ENCODE measurements around the gene PTGFR. TPM values are rescaled to one million over a fixed set of nuclear protein-coding genes. Genes with fewer than 3 reads are reported as not detected.
A peak's percentile ranks its signal among the peaks of the same experiment; 100 is the strongest.

Gene PTGFR, protein sequence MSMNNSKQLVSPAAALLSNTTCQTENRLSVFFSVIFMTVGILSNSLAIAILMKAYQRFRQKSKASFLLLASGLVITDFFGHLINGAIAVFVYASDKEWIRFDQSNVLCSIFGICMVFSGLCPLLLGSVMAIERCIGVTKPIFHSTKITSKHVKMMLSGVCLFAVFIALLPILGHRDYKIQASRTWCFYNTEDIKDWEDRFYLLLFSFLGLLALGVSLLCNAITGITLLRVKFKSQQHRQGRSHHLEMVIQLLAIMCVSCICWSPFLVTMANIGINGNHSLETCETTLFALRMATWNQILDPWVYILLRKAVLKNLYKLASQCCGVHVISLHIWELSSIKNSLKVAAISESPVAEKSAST
- total RNA-seq: 10 to 100 TPM; 10.8 to 61.4 (median 29.8) TPM

GRCh38 chr1:78490861-78491450 lies at the start of gene PTGFR:
TSS of gene PTGFR (plus strand) at chr1:78490974. CDS start at chr1:78492744, 1,770 bp downstream.
- H3K27ac ChIP-seq: peak within 1 kb of the TSS; percentile 43 to 89 (median 84)
- H3K27me3 ChIP-seq: peaks cover 0 to 3% of the 10 kb centered on the region in 2 donors
- peaks cover 0 to 6% (median 0%) of the 10 kb centered on the region in 4 donors for H3K4me1 ChIP-seq
- WGBS, 2 donors: 0 to 2% methylated on average over 9 to 42 of the region's 42 CpGs
- H3K4me3 ChIP-seq: peak within 1 kb of the TSS; percentile 46 to 65 (median 53)
- H3K36me3 ChIP-seq: no peaks in the 10 kb centered on the region
- peak; percentile 52 to 55 for DNase-seq (ENCODE audit: low spot score in 2 of 2)
- peaks cover 0 to 4% (median 0%) of the 10 kb centered on the region in 4 donors for H3K9me3 ChIP-seq
- TF ChIP-seq, protein P1, sequence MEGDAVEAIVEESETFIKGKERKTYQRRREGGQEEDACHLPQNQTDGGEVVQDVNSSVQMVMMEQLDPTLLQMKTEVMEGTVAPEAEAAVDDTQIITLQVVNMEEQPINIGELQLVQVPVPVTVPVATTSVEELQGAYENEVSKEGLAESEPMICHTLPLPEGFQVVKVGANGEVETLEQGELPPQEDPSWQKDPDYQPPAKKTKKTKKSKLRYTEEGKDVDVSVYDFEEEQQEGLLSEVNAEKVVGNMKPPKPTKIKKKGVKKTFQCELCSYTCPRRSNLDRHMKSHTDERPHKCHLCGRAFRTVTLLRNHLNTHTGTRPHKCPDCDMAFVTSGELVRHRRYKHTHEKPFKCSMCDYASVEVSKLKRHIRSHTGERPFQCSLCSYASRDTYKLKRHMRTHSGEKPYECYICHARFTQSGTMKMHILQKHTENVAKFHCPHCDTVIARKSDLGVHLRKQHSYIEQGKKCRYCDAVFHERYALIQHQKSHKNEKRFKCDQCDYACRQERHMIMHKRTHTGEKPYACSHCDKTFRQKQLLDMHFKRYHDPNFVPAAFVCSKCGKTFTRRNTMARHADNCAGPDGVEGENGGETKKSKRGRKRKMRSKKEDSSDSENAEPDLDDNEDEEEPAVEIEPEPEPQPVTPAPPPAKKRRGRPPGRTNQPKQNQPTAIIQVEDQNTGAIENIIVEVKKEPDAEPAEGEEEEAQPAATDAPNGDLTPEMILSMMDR (IDR thresholded peaks at IDR 0.05): no peak
- TF ChIP-seq POLR2A (IDR thresholded peaks at IDR 0.05) (peak in 1 of 2 donors; percentile 35), EP300 (IDR thresholded peaks at IDR 0.05) (peak in 1 of 2 donors; percentile 41)

DNA sequence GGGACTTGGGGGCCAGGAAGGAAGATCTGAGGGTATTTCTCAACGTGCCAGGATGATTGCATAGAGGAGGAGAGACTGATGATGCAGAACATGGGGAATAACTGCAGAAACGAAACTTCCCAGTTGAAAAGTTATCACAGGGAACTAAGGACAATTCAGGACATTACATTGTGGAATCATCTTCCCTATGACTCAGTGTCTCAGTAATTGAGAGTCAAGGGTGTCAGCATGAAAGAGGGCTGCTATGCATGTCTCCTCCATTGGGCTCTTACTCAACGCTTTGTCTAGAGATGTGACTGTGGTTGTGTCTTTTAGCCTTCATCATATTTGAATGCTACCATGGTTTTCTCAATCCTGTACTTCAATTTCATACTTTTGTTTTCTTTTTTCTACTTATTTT lies 48.9 kb upstream of the PTGFR start:
- H3K4me3 ChIP-seq: no peak overlapping the region
- no peaks in the 10 kb centered on the region for H3K36me3 ChIP-seq
- WGBS, 2 donors: 47 to 62% methylated on average over 3 of the region's 3 CpGs
- H3K27me3 ChIP-seq: no peaks in the 10 kb centered on the region
- DNase-seq (ENCODE audit: low spot score in 2 of 2): no peak
- no peaks in the 10 kb centered on the region for H3K4me1 ChIP-seq
- TF ChIP-seq EP300 (IDR thresholded peaks at IDR 0.05): no peak
- H3K9me3 ChIP-seq: no peaks in the 10 kb centered on the region
- H3K27ac ChIP-seq: no peak overlapping the region

DNA sequence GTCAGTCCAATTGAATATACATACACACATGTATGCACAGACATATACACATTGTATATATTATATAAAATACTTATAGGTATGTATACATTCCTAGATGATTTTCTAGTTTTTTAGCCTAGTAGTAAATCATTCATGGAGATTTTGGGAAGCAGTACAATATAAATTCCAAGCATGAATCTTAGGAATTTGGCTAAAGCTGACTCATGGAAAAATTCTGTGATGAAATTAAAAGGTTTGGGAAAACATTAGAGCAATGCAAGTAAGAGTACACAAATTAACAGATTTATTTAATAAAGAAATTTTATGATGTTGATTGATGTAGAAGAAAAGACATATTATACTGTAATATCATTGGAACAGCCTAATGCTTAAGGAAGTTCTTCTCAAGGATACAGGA lies 43.7 kb upstream of the PTGFR start:
- TF ChIP-seq, protein P1 (IDR thresholded peaks at IDR 0.05): no peak
- no peak for TF ChIP-seq POLR2A (IDR thresholded peaks at IDR 0.05)
- no peak for TF ChIP-seq EP300 (IDR thresholded peaks at IDR 0.05)
- H3K27ac ChIP-seq: no peak overlapping the region
- H3K4me3 ChIP-seq: no peak overlapping the region
- no peak for DNase-seq (ENCODE audit: low spot score in 2 of 2)
- peaks cover 0 to 8% (median 0%) of the 10 kb centered on the region in 4 donors for H3K9me3 ChIP-seq
- no peaks in the 10 kb centered on the region for H3K36me3 ChIP-seq
- H3K4me1 ChIP-seq: no peaks in the 10 kb centered on the region
- no peaks in the 10 kb centered on the region for H3K27me3 ChIP-seq

- DNase-seq (ENCODE audit: low spot score in 2 of 2): no peak
- WGBS, 2 donors: 50 to 58% methylated on average over 1 of the region's 1 CpG
- no peaks in the 10 kb centered on the region for H3K4me1 ChIP-seq
- H3K4me3 ChIP-seq: no peak overlapping the region
- no peaks in the 10 kb centered on the region for H3K27me3 ChIP-seq
- TF ChIP-seq, protein P1 (IDR thresholded peaks at IDR 0.05): no peak
- TF ChIP-seq EP300 (IDR thresholded peaks at IDR 0.05): no peak
- TF ChIP-seq POLR2A (IDR thresholded peaks at IDR 0.05): no peak
- peaks cover 0 to 41% (median 11%) of the 10 kb centered on the region in 4 donors for H3K9me3 ChIP-seq
- no peaks in the 10 kb centered on the region for H3K36me3 ChIP-seq
- H3K27ac ChIP-seq: no peak overlapping the region
Observed at GRCh38 chr1:78464449-78464891, 26.3 kb upstream of the PTGFR start.

GRCh38 chr1:78465143-78465542 lies 25.6 kb upstream of the PTGFR start:
- H3K4me3 ChIP-seq: no peak overlapping the region
- H3K27me3 ChIP-seq: no peaks in the 10 kb centered on the region
- no peak overlapping the region for H3K27ac ChIP-seq
- peaks cover 0 to 36% (median 8%) of the 10 kb centered on the region in 4 donors for H3K9me3 ChIP-seq
- 43 to 60% methylated on average over 1 of the region's 1 CpG for WGBS, 2 donors
- no peaks in the 10 kb centered on the region for H3K36me3 ChIP-seq
- TF ChIP-seq POLR2A (IDR thresholded peaks at IDR 0.05): no peak
- TF ChIP-seq, protein P1 (IDR thresholded peaks at IDR 0.05): no peak
- TF ChIP-seq EP300 (IDR thresholded peaks at IDR 0.05): no peak
- H3K4me1 ChIP-seq: no peaks in the 10 kb centered on the region
- no peak for DNase-seq (ENCODE audit: low spot score in 2 of 2)

Data from tibial nerve (tissue), 4 donors.